Mesendoderm (in vitro differentiated cells): ENCODE results near the gene LGALS9C. TPM values are rescaled to one million over a fixed set of nuclear protein-coding genes. Genes with fewer than 3 reads are reported as not detected.
"Not testable (repeated sequence)": the region's sequence is repeated elsewhere in the genome, so short reads cannot be mapped to it uniquely, and the experiment has no call there.

Source experiments
- DNase-seq: peaks from one replicate; pipeline ENCODE4 v3.0.0; 2013
- H2AK5ac ChIP-seq: 2 replicates; pipeline ENCODE4 v1.6.1; 2013; ENCODE audit warnings: low read length, inconsistent platforms
- H2BK120ac ChIP-seq: 2 replicates; pipeline ENCODE4 v1.6.1; 2013; ENCODE audit warnings: low read depth, mild to moderate bottlenecking, low read length, moderate library complexity, mixed read lengths
- H2BK15ac ChIP-seq: replicated peaks from 2 replicates; pipeline ENCODE4 v1.6.1; 2013; ENCODE audit warnings: low read depth, mild to moderate bottlenecking, moderate library complexity
- H2BK5ac ChIP-seq: 2 replicates; pipeline ENCODE4 v1.6.1; 2013; ENCODE audit warnings: low read length, inconsistent platforms
- H3K18ac ChIP-seq: 2 replicates; pipeline ENCODE4 v1.6.1; 2013; ENCODE audit warnings: mild to moderate bottlenecking, low read length, mixed read lengths
- H3K23ac ChIP-seq: one replicate; pipeline ENCODE4 v1.6.1; 2013; ENCODE audit warnings: low read length
- H3K27ac ChIP-seq: 2 replicates; pipeline ENCODE4 v1.5.1; 2013; ENCODE audit warnings: low read depth, mild to moderate bottlenecking, inconsistent platforms, low read length, moderate library complexity
- H3K27me3 ChIP-seq: 2 replicates; pipeline ENCODE4 v1.6.1; 2013; ENCODE audit warnings: low read length, control low read depth, mild to moderate bottlenecking, inconsistent platforms; ENCODE audit not compliant: insufficient read depth, poor library complexity
- H3K36me3 ChIP-seq: 2 replicates; pipeline ENCODE4 v1.6.1; 2013; ENCODE audit warnings: low read length, inconsistent platforms; ENCODE audit not compliant: control insufficient read depth, insufficient read depth
- H3K4ac ChIP-seq: one replicate; pipeline ENCODE4 v1.6.1; 2013; ENCODE audit warnings: low read depth, mild to moderate bottlenecking, low read length, moderate library complexity
- H3K4me1 ChIP-seq: 2 replicates; pipeline ENCODE4 v1.6.1; 2013; ENCODE audit warnings: low read depth, low read length, inconsistent platforms; ENCODE audit not compliant: control insufficient read depth
- H3K4me2 ChIP-seq: 2 replicates; pipeline ENCODE4 v1.6.1; 2013; ENCODE audit warnings: low read length
- H3K4me3 ChIP-seq: 2 replicates; pipeline ENCODE4 v1.5.1; 2013; ENCODE audit warnings: mild to moderate bottlenecking, low read length
- H3K56ac ChIP-seq: one replicate; pipeline ENCODE4 v1.6.1; 2013; ENCODE audit warnings: low read length
- H3K79me1 ChIP-seq: 2 replicates; pipeline ENCODE4 v1.6.1; 2013; ENCODE audit warnings: low read length, inconsistent platforms
- H3K79me2 ChIP-seq: 2 replicates; pipeline ENCODE4 v1.6.1; 2013; ENCODE audit warnings: mild to moderate bottlenecking, low read length; ENCODE audit not compliant: control insufficient read depth, insufficient read depth
- H3K9ac ChIP-seq: 2 replicates; pipeline ENCODE4 v1.6.1; 2013; ENCODE audit warnings: low read length, inconsistent platforms
- H4K5ac ChIP-seq: one replicate; pipeline ENCODE4 v1.6.1; 2013; ENCODE audit warnings: low read length
- H4K8ac ChIP-seq: one replicate; pipeline ENCODE4 v1.6.1; 2013; ENCODE audit warnings: low read depth, mild to moderate bottlenecking, control low read depth, low read length, moderate library complexity
- WGBS: extraction: QIAGEN DNeasy Blood & Tissue Kit; methylation state at CpG from one replicate; pipeline ENCODE4 v1.1.7; 2013; ENCODE audit warnings: low lambda C conversion rate, missing lambda C conversion rate; ENCODE audit not compliant: insufficient coverage; ENCODE audit errors: extremely low coverage; 5-methylcytosine and 5-hydroxymethylcytosine counted together
- polyA plus RNA-seq, 2 experiments: library from polyadenylated mRNA; stranded (reverse); fragments of 200-250 nt; gene quantifications; one replicate each; pipeline ENCODE4 v1.2.3, GENCODE V29; 2013

Gene LGALS9C
- 0.24 TPM for polyA plus RNA-seq (2013, experiment 1 of 2)
- 0.35 TPM for polyA plus RNA-seq (2013, experiment 2 of 2)

- not testable (repeated sequence) for H4K5ac ChIP-seq, H2BK15ac ChIP-seq, H3K4me2 ChIP-seq, H3K4ac ChIP-seq, H3K79me2 ChIP-seq, H2BK5ac ChIP-seq, H2BK120ac ChIP-seq, H3K9ac ChIP-seq, H3K4me3 ChIP-seq, H3K36me3 ChIP-seq, H3K79me1 ChIP-seq, H3K18ac ChIP-seq, H3K23ac ChIP-seq, H4K8ac ChIP-seq, DNase-seq, H3K27me3 ChIP-seq, H3K56ac ChIP-seq, H3K27ac ChIP-seq, H3K4me1 ChIP-seq, H2AK5ac ChIP-seq
- WGBS = no CpG with 5 or more reads among the region's 9 CpGs
Measured at GRCh38 chr17:18476508-18477308, at the start of gene LGALS9C. TSS of gene LGALS9C (plus strand) at chr17:18476789. CDS start at chr17:18476855, 66 bp downstream.

GRCh38 chr17:18432206-18432605 lies 44.4 kb upstream of the LGALS9C start:
- not testable (repeated sequence) for H3K4me1 ChIP-seq, H3K36me3 ChIP-seq, DNase-seq, H3K9ac ChIP-seq, H2AK5ac ChIP-seq, H3K4me2 ChIP-seq, H3K27me3 ChIP-seq, H3K79me2 ChIP-seq, H3K4me3 ChIP-seq, H3K27ac ChIP-seq, H2BK5ac ChIP-seq, H3K23ac ChIP-seq, H3K4ac ChIP-seq, H2BK120ac ChIP-seq, H2BK15ac ChIP-seq, H4K8ac ChIP-seq, H3K79me1 ChIP-seq, H4K5ac ChIP-seq, H3K18ac ChIP-seq, H3K56ac ChIP-seq
- WGBS = no CpG with 5 or more reads among the region's 9 CpGs

DNA sequence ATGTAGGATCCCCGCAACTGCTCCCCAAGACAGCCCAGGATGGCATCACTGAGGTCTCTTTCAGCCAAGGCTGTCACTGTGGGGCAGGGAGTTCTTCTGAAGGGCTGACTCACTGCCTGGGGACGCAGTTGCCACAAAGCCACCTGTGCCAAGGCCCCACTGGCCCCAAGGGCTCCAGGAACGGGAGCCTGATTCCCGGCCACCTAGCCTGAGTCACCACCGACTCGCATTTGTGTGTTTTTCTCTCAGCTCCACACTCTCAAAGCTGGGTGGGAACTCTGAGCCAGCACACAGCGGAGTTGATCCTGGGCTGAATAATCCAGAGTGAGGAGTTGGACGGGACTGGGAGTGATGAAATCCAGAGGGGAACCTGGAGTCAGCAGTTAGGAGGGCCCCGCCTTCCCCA lies 37.1 kb upstream of the LGALS9C start:
- H4K8ac ChIP-seq, H3K4me1 ChIP-seq, H3K9ac ChIP-seq, H3K36me3 ChIP-seq, H2BK120ac ChIP-seq, H2BK5ac ChIP-seq, H2AK5ac ChIP-seq, H3K79me1 ChIP-seq, H4K5ac ChIP-seq, DNase-seq, H3K27ac ChIP-seq, H3K18ac ChIP-seq, H3K4me2 ChIP-seq, H3K27me3 ChIP-seq, H3K23ac ChIP-seq, H3K4me3 ChIP-seq, H3K79me2 ChIP-seq, H2BK15ac ChIP-seq, H3K4ac ChIP-seq, H3K56ac ChIP-seq: not testable (repeated sequence)
- WGBS = no CpG with 5 or more reads among the region's 9 CpGs

GRCh38 chr17:18442093-18442492 lies 34.5 kb upstream of the LGALS9C start:
- H2BK15ac ChIP-seq, H2BK120ac ChIP-seq, DNase-seq, H3K79me1 ChIP-seq, H3K9ac ChIP-seq, H3K27me3 ChIP-seq, H3K27ac ChIP-seq, H4K8ac ChIP-seq, H3K36me3 ChIP-seq, H3K4ac ChIP-seq, H3K79me2 ChIP-seq, H3K4me3 ChIP-seq, H2BK5ac ChIP-seq, H2AK5ac ChIP-seq, H3K56ac ChIP-seq, H4K5ac ChIP-seq, H3K4me1 ChIP-seq, H3K4me2 ChIP-seq, H3K23ac ChIP-seq, H3K18ac ChIP-seq: not testable (repeated sequence)
- WGBS = no CpG with 5 or more reads among the region's 9 CpGs

DNA sequence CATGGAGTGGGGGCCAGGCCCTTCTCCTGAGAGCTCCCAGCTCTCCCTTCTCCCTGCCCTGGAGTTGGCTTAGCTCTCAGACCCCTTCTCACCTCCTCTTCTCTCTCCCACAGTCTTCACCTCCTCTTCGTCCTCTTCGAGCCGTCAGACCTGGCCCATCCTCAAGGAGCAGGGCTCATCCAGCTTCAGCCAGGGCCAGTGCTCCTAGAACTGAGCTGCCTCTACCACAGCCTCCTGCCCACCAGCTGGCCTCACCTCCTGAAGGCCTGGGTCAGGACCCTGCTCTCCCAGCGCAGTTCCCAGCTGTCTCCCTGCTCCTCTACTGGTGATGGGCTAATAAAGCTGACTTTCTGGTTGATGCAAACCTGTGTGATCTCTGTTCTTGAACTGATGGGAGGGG lies 34.1 kb upstream of the LGALS9C start:
- H3K56ac ChIP-seq, H3K27me3 ChIP-seq, H3K4me1 ChIP-seq, H3K23ac ChIP-seq, H4K5ac ChIP-seq, DNase-seq, H3K4ac ChIP-seq, H3K27ac ChIP-seq, H2BK120ac ChIP-seq, H3K79me1 ChIP-seq, H2AK5ac ChIP-seq, H3K9ac ChIP-seq, H4K8ac ChIP-seq, H3K4me3 ChIP-seq, H3K79me2 ChIP-seq, H3K18ac ChIP-seq, H2BK5ac ChIP-seq, H2BK15ac ChIP-seq, H3K36me3 ChIP-seq, H3K4me2 ChIP-seq: not testable (repeated sequence)
- WGBS = no CpG with 5 or more reads among the region's 4 CpGs
